ENCODE results near the gene UST. TPM values are rescaled to one million over a fixed set of nuclear protein-coding genes. Genes with fewer than 3 reads are reported as not detected.
A peak's percentile ranks its signal among the peaks of the same experiment; 100 is the strongest.

The UST gene
- total RNA-seq, 4 donors from 2014 or later: 2.9 to 12.0 (median 5.7) TPM

DNA sequence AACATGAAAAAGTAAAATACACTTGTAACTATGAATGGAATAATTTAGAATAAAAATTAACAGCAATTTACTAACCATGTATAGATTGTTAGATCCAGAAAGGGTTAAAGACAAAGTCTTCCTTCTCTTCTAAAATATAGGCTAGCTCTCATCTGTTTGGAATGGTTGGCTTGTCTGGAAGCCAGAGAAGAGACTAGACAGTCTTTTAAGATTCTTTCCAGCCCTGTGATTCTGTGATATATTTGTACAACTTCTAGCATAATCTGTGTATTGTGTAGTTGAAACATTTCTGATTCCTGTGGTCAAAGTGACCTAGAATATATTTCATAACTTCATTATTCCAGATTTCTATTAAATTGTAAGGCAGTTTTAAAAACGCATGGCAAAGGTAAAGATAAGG, 196.6 kb downstream of the UST start:
- intact Hi-C loops (cut with DNase I): loop anchor here (10.0 kb wide), 1 partner anchor 369 kb away; no protein-coding TSS in a partner anchor
- H3K27ac ChIP-seq: no peak overlapping the region

DNA sequence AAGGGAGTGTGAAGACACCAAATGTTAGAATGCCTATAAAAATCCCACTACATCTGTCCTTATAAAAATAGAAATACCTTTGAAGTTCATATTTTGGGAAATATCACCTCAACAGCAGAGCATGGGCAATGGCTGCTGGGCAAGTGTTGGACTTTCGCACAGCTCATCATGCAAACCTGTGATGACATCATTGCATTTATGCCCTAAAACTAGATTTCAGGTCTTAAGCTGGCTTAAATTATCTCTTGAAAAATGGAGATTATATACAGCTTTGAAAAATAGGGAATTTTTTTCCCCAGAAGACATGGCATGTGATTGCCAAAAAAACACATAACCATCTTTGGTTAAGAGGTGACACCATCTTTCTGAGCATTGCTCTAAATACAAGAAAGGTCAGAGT, 197.8 kb downstream of the UST start:
- 100% methylated on average over 1 of the region's 1 CpG for WGBS, 2 donors
- DNase-seq: no peak
- Histone ChIP-seq H3K27ac (no peak overlapping the region), H3K36me3 (no peaks in the 10 kb centered on the region), H3K4me1 (peaks cover 0 to 9% (median 0%) of the 10 kb centered on the region in 3 donors), H3K27me3 (no peaks in the 10 kb centered on the region), H3K4me3 (no peak overlapping the region), H3K9me3 (no peaks in the 10 kb centered on the region)
- TF ChIP-seq, protein P1, sequence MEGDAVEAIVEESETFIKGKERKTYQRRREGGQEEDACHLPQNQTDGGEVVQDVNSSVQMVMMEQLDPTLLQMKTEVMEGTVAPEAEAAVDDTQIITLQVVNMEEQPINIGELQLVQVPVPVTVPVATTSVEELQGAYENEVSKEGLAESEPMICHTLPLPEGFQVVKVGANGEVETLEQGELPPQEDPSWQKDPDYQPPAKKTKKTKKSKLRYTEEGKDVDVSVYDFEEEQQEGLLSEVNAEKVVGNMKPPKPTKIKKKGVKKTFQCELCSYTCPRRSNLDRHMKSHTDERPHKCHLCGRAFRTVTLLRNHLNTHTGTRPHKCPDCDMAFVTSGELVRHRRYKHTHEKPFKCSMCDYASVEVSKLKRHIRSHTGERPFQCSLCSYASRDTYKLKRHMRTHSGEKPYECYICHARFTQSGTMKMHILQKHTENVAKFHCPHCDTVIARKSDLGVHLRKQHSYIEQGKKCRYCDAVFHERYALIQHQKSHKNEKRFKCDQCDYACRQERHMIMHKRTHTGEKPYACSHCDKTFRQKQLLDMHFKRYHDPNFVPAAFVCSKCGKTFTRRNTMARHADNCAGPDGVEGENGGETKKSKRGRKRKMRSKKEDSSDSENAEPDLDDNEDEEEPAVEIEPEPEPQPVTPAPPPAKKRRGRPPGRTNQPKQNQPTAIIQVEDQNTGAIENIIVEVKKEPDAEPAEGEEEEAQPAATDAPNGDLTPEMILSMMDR (IDR thresholded peaks at IDR 0.05): no peak
- no peak for TF ChIP-seq POLR2A (IDR thresholded peaks at IDR 0.05)
- intact Hi-C loops (cut with DNase I): loop anchor here (5.0 to 10.0 kb wide), 2 partner anchors 197 to 370 kb away; partner anchors contain the start of gene UST

More for the DNA sequence above, 196.6 kb downstream of the UST start:
- H3K4me3 ChIP-seq: no peak overlapping the region
- 61 to 94% methylated on average over 1 of the region's 1 CpG for WGBS, 2 donors
- peaks cover 0 to 9% (median 0%) of the 10 kb centered on the region in 3 donors for H3K4me1 ChIP-seq
- TF ChIP-seq POLR2A (IDR thresholded peaks at IDR 0.05): no peak
- TF ChIP-seq, protein P1 (IDR thresholded peaks at IDR 0.05): no peak
- H3K36me3 ChIP-seq: no peaks in the 10 kb centered on the region
- no peak for DNase-seq
- no peaks in the 10 kb centered on the region for H3K27me3 ChIP-seq
- no peaks in the 10 kb centered on the region for H3K9me3 ChIP-seq

- Histone ChIP-seq H3K4me3 (no peak overlapping the region), H3K36me3 (no peaks in the 10 kb centered on the region), H3K4me1 (peaks cover 0 to 9% (median 0%) of the 10 kb centered on the region in 3 donors), H3K9me3 (no peaks in the 10 kb centered on the region), H3K27ac (no peak overlapping the region), H3K27me3 (no peaks in the 10 kb centered on the region)
- WGBS, 2 donors: 60 to 64% methylated on average over 8 of the region's 8 CpGs
- intact Hi-C loops (cut with DNase I): loop anchor here (5.0 to 10.0 kb wide), 2 partner anchors 198 to 371 kb away; partner anchors contain the start of gene UST
- TF ChIP-seq, protein P1 (IDR thresholded peaks at IDR 0.05): no peak
- no peak for TF ChIP-seq POLR2A (IDR thresholded peaks at IDR 0.05)
- no peak for DNase-seq
Measured at GRCh38 chr6:148945301-148946021, 198.6 kb downstream of the UST start.

- Histone ChIP-seq H3K36me3 (no peaks in the 10 kb centered on the region), H3K4me3 (no peak overlapping the region), H3K27me3 (no peaks in the 10 kb centered on the region), H3K9me3 (no peaks in the 10 kb centered on the region), H3K27ac (no peak overlapping the region), H3K4me1 (peaks cover 0 to 23% (median 3%) of the 10 kb centered on the region in 3 donors)
- 31 to 35% methylated on average over 12 of the region's 12 CpGs for WGBS, 2 donors
- intact Hi-C loops (cut with DNase I): loop anchor here (5.0 to 10.0 kb wide), 2 partner anchors 201 to 373 kb away; partner anchors contain the start of gene UST
- no peak for DNase-seq
- TF ChIP-seq, protein P1 (IDR thresholded peaks at IDR 0.05): peak; percentile 78 to 92 (median 89)
- no peak for TF ChIP-seq POLR2A (IDR thresholded peaks at IDR 0.05)
Measured at GRCh38 chr6:148947621-148948444, 201.0 kb downstream of the UST start.

All from esophagus squamous epithelium (tissue), 5 donors.